ENCODE data around the gene C16orf78.
"Not testable (repeated sequence)": the region's sequence is repeated elsewhere in the genome, so short reads cannot be mapped to it uniquely, and the experiment has no call there.

C16orf78 gene

DNA sequence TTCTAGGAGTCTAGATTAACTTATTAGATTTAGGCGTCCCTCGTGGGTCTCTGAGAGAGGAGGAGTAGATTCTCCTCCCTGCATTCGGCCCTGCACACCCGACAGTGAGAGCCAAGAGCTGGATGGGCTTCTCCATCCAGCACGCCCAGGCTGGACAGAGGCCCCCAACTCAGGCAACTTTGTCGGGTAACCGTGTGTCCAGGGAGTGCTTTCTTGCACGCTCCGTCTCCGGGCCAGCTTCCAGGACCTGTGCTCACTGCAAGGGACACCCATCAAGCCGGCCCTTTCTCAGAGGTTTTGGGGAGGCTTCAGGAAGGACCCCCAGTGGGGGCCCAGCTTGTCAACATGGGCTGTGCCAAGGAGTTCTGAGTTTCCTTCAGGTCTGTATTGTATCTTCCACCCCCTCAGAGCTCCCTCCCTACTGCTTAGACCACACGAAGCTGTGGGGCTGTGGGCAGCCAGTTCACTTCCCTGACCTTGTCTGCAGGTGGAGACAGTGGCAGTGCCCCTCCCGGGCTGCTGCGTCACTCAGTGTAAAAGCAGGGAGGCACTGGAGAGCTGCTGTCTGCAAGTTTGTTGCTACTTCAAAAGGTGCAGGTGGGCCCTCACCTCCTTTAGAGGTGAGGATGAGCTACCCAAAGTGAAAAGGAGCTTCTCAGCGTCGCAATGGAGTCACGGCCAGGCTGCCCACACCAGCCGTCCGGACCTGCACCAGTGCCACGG is 24.0 kb upstream of the C16orf78 start:
- FAIRE-seq (no peak), DNase-seq (ENCODE audit: low spot score) (no peak)

GRCh38 chr16:49350265-49351095 is 23.1 kb upstream of the C16orf78 start:
- DNase-seq (ENCODE audit: low spot score): no peak
- no peak for FAIRE-seq

- DNase-seq (ENCODE audit: low spot score): no peak
- FAIRE-seq: no peak
These were observed 22.5 kb upstream of the C16orf78 start for GRCh38 chr16:49351096-49351487.

GRCh38 chr16:49352892-49353291 is 20.7 kb upstream of the C16orf78 start:
- FAIRE-seq (no peak), DNase-seq (ENCODE audit: low spot score) (no peak)

- FAIRE-seq: no peak
- no peak for DNase-seq (ENCODE audit: low spot score)
These were observed 19.9 kb upstream of the C16orf78 start for GRCh38 chr16:49353680-49354079.

- FAIRE-seq: no peak
- no peak for DNase-seq (ENCODE audit: low spot score)
These were observed 19.5 kb upstream of the C16orf78 start for GRCh38 chr16:49354101-49354500.

DNA sequence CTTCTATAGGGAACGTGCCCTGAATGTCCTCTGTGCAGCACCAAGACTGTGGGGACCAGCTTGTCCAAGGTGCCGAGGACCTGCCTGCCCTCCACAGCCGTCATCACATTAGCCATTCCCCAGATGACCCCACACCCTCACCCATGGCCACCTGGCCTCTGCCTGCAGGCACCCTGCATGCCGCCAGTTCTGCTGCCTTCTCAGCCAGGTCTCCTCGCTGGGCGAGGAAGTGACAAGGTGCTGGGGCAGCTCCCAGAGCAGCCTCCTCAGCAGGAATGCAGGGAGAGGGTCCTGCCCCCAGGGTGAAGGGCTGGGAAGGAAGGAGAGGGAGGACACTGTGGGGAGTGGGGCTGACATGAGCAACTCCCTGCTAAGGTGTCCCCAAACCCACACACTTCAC is 18.6 kb upstream of the C16orf78 start:
- no peak for FAIRE-seq
- no peak for DNase-seq (ENCODE audit: low spot score)

- FAIRE-seq: no peak
- no peak for DNase-seq (ENCODE audit: low spot score)
These were observed 17.5 kb upstream of the C16orf78 start for GRCh38 chr16:49355933-49356665.

DNA sequence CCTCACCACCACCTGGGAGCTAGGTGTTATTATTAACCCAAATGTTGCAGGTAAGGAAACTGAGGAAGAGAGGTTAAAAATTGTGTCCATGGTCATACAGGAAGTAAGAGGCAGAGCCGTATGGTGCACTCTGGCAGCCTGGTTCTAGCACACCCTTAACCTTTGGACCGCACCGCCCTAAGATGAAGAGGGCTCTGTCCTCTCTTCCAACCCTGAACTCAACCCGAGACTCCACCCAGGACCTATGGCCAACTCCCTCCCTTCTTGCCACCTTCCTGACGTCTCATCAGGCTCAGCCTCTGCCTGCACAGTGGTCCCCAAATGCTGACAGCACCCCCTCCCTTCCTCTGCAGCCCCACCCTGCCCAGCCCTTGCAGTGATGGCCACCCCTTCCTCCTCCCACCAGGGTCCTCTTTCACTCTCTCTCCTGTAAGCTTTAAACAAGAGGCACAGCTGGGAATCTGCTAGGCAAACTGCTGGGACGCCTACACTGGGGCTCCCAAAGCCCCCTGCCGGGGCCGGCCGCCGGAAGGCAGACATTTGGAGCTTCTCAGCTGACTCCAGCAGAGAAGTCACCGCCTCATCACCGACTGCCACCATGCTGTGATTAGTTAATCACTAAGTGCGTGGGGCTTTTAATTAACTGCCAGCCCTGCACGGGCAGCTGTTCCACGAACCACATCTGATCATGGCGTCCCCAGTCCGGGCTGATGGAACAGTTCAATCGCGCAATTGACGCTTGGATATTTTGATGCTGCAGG is 16.7 kb upstream of the C16orf78 start:
- FAIRE-seq: no peak
- DNase-seq (ENCODE audit: low spot score): no peak

DNA sequence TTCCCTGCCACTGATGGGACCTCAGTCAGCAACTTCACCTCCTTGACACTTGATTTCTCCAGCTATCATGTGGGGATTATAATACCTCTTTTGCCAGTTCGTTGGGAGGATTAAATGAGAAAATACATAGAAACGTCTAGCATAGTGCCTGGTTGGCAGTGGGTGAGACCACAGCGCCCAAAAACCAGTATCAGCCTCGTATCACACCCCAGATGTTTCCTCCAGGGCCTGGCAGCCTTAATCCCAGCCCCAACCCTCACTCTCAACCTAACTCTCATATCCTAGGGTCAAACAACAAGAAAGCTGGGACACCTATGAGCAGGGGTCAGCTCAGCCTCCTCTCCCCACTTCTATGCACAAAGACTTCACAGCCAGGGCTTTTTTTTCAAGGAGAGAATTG is 14.0 kb upstream of the C16orf78 start:
- no peak for DNase-seq (ENCODE audit: low spot score)
- no peak for FAIRE-seq

DNA sequence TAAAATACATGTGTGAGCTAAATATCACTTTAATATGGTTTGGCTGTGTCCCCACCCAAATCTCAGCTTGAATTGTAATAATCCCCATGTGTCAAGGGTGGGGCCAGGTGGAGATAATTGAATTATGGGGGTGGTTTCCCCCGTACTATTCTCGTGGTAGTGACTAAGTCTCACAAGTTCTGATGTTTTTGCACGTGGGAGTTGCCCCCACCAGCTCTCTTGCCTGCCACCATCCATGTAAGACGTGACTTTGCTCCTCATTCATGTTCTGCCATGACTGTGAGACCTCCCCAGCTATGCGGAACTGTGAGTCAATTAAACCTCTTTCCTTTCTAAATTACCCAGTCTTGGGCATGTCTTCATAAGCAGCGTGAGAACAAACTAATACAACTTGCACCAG is 11.9 kb upstream of the C16orf78 start:
- not testable (repeated sequence) for FAIRE-seq; DNase-seq (ENCODE audit: low spot score)

DNA sequence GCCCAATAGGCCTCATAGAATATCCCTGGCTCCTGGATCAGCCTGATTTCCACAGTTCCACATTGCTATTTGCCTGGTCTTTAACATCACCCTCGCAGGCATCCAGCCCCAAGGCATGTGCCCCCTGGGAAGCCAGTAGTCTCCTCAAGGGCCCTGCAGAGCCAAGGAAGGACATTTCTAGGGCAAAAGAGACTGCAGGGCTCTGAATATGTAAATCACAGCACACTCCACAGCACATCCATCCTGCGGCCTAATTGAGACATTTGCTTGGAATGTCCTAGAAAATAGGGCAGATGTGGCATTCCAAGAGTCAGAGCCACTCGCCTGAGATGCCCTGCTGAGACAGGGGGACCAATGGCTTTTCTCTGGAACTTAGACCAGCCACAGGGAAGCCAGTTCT is 11.4 kb upstream of the C16orf78 start:
- DNase-seq (ENCODE audit: low spot score) (no peak), FAIRE-seq (no peak)

DNA sequence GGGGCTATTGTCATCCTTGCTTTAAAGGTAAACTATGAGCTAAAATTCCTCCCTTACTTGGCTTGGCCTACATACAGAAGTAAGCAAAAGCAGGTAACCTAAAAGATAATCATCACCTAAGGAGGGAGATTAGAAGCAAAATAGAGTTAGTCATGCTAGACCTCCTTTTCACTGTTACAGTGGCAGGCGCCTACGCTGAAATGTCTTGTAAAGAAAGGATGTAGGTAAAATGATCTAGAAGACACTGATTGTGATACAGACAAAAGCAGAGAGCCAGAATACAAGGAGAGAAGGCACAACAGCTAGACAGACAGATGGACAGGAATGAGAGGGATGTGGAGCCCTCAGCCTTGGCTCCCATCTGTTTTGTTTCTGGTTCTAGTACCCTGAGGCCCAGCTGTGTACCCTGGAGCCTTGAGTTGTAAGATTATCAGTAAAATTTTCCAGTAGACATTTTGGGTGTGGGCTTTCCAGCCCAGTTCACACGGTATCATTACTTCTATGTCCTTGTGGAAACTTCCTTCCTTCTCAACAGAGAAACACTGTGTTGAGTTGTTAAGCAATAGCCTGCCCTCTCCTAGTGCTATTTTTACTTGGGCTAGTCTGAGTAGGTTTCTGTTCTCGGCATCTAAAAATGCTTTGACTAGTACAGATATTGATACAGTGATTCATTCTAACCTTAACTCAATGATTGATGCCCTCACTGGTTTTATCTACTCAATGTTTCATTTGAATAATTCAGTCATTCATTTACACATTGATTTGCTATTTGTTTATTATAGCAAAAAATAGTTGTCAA is 7.7 kb upstream of the C16orf78 start:
- FAIRE-seq: no peak
- DNase-seq (ENCODE audit: low spot score): no peak

GRCh38 chr16:49366669-49367068 is 6.9 kb upstream of the C16orf78 start:
- FAIRE-seq (no peak), DNase-seq (ENCODE audit: low spot score) (no peak)

DNA sequence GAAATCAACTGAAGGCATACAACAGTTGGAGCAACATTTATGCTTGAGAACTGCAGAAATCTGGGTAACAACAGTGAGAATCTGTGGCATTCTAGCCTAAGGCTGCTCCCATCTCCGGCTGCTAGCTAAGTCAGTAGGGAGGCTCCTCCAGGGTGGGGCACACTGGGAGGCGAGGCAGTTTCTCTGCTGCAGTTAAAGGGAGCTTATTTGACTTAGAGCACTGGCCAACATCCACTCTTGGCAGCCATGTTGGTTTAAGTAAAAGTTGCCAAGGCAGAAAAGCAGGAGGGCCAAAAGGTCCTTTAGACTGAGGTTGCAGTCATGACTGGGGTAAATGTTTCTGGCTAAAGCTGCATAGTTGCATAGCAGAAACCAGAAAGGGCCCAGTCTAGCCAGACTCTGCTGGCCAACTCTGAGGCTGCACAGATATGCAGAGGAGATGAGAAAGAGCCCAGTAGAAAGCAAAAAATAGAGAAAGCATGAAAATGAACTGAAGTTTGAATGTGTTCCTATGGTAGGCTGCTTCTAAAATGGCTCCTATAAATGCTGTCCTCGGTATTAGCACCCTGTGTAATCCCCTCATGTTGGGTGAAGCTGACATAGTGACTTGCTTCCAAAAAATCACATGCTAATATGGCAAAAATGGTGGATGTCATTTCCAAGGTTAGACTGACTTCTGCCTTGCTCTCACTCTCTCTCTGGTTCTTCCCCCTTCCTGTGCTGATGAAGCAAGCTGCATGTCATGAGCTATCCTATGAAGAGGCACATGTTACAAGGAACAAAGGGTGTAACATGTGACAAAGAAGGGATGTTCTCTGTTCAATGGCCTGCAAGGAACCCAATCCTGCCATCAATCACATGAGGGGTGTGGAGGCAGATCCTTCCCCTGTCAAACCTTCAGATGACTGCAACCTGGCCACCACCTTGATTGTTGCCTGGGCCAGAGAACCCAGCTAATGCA is 3.7 kb upstream of the C16orf78 start:
- DNase-seq (ENCODE audit: low spot score) (no peak), FAIRE-seq (no peak)

- no peak for DNase-seq (ENCODE audit: low spot score)
- no peak for FAIRE-seq
These were observed 2.6 kb downstream of the C16orf78 start for GRCh38 chr16:49376206-49376605.

DNA sequence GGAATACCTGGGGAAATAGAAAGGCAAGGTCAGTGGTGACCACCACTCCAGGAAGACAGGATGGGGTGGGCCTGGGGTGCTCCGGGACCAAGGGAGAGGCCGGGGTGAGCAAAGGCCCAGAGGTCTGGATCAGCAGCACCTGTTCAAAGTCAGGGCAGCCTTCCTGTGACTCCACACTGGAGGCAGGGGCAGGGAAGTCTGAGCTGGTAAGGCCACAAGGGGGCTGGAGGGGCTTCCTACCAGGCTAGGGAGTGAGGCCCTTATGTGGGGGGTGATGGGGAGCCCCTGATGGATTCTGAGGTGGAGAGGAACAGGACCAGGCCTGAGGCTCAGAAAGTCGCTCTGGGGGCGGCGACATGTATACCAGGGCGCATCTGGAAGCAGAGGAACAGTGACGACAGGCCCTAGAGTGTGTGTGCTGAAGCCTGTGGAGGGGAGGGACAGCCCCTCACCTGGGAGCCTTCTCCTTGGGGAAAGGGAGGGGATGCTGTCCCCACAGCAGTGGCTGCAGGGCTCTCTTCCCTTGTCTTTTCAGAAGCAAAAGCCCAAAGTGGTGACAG is 3.7 kb downstream of the C16orf78 start:
- FAIRE-seq: no peak
- no peak for DNase-seq (ENCODE audit: low spot score)

GRCh38 chr16:49378238-49378637 is 4.6 kb downstream of the C16orf78 start:
- no peak for DNase-seq (ENCODE audit: low spot score)

DNA sequence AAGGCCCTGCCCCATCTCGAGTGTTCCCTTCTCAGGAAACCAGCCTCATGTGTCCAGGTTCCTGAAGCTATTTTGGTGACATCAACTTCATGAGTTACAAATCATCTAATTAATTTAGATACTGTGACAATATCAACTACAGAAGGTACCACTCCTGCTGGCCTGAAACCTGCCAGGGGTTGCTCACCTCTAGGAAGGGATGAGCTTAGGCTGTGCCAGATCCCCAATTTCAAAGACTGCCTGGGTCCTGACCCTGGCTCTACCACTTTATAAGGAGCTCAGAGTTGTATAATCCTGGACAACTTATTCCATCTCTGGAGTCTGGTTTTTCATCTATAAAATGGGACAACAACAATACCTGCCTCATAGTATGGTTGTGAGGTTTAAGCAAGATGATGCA is 5.2 kb downstream of the C16orf78 start:
- FAIRE-seq: no peak

More at GRCh38 chr16:49378238-49378637, 4.6 kb downstream of the C16orf78 start:
- no peak for FAIRE-seq

More for the DNA sequence above, 5.2 kb downstream of the C16orf78 start:
- no peak for DNase-seq (ENCODE audit: low spot score)

All from RCC 7860 (cell line).